NCI-H1930 (cell line): ENCODE results near the gene BAZ1A.
"Not testable (repeated sequence)": the region's sequence is repeated elsewhere in the genome, so short reads cannot be mapped to it uniquely, and the experiment has no call there.

ENCODE experiments used
- DNase-seq, 2 experiments: peaks; one replicate each; lab custom pipeline; 2025; lab: John Stamatoyannopoulos, UW

The BAZ1A gene

GRCh38 chr14:34858765-34859164 lies 16.4 kb downstream of the BAZ1A start:
- no peak for DNase-seq

- no peak for DNase-seq
These were observed 17.3 kb downstream of the BAZ1A start for GRCh38 chr14:34857689-34858449.

DNA sequence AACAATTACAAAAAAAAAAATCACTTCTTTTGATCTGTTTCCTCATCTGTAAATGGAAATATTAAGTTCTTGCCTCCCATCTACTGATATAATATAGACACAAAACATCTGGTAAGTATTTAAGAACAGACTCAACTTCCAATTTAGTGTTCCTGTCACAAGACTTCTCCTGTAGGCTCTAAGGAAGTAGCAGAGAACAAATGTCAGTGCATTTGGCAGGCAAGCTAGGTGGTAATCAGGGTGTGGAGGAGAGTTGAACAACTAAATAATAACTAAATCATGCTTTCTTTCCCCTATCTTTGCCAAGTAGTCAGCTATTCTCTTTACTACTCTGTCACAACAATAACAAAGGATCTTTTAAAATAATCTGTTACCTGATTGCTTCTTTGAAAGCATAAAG lies 22.1 kb downstream of the BAZ1A start:
- no peak for DNase-seq

DNA sequence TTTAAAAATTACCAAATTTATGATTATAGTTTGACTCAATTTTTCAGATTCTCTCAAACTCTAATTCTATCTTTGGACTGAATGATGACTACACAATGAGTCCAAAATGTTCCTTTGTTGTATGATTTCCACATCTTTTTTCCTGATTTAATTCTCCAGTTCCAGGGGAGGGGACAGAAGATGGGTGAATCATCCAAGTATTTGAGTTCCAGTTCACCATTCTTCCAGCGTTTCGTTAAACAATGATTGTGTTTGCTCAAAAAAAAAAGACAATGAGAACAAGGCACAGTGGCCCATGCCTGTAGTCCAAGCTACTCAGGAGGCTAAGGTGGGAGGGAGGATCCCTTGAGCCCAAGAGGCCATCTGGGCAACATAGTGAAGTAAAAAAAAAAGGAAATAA lies 23.8 kb downstream of the BAZ1A start:
- no peak for DNase-seq

- no peak for DNase-seq
These were observed 29.3 kb downstream of the BAZ1A start for GRCh38 chr14:34845869-34846268.

DNA sequence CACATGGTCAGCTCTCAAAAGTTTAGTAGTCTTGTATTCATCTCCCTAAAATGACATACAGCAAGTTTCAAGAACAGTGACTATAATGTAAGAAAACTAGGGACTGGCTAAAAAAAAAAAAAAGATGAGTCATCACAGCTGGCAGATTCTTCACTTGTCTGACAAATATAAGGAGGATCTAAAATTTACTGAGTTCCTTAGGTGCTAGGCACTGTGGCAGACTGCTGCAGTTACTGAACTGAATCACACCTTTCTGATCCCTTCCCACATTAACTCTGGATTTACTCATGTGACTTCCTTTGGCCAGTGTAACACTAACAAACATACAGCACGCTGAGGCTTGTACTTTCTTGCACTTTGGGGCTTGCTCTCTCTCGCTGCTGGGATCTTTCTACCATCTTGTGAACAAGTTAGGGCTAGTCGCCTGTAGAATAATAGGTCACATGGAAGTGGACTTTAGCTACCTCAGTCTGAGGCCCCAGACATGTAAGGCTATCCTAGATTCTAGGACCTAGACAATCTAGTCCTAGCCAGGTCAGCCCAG lies 32.1 kb downstream of the BAZ1A start:
- no peak for DNase-seq

DNA sequence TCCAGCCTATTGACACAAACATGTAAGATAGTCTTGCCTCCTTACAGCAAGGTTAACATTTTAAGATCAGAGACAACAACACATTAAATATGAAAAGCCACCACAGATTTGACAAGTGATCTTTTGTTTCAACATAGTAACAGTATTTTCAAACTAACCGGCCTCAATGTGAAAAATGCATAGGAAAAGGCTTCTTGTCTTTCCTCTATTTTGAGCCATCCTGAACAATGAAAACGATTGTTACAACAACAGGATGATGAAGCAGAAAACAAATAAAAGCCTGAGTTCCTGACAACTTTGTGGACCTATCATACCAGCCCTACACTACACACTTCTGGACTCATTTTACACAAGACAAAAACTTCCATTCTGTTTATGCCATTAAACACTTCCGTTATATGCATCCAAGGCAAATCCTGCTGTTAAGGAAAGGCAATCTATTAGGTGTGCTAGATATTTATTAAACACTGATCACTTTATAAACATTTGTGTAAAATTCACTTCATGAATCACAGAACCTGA lies 37.3 kb downstream of the BAZ1A start:
- DNase-seq, result no peak

DNA sequence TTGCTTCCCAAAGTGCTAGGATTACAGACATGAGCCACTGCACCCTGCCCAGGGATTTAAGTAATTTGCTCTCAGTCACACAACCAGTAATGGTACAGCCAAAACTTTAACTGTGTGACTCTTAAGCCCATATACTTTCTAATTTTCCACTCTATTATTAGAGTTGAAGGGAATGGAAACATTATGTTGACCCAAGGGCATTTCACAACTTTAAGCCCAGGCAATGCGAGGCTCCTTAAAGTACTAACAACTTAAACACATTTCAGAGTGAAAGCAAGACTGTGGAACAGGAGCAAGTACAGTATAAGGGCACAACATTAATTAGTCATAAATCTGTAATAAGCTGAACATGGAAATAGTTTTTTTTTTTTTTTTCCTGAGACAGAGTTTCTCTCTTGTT lies 39.8 kb downstream of the BAZ1A start:
- no peak for DNase-seq

GRCh38 chr14:34833549-34834523 lies 41.3 kb downstream of the BAZ1A start:
- no peak for DNase-seq

DNA sequence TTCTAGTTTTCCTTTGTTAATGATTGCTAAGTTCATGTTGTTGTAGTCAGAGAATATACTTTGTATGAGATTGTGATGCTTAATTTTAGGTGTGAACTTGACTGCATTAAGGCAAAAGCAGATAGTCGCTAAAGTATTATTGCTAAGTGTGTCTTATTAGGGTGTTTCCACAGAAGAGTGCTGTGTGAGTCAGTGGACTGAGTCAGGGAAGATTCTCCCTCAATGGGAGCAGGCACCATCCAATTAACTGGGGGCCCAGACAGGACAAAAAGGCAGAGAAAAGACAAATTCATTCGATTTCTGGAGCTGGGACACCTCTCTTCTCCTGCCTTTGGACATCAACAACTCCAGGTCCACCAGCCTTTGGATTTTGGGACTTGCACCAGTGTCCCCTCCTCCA lies 48.5 kb downstream of the BAZ1A start:
- no peak for DNase-seq

DNA sequence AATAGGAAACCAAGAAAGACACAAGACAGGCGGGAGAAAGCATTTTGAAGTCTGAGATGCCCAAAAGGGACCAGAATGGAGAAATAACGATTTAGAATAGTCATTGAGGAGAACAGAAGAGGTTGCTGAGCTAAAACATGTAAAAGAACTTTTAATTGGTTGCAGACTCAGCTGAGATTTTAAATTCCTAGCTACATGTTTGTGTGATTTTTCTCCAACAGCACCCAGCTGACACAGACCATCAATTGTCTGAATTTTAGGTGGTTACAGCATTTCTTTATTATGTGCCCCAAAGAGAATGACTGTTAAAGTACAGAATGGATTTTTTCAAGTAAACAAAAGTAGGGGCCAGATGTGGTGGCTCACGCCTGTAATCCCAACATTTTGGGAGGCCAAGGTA lies 50.3 kb downstream of the BAZ1A start:
- DNase-seq, result no peak

DNA sequence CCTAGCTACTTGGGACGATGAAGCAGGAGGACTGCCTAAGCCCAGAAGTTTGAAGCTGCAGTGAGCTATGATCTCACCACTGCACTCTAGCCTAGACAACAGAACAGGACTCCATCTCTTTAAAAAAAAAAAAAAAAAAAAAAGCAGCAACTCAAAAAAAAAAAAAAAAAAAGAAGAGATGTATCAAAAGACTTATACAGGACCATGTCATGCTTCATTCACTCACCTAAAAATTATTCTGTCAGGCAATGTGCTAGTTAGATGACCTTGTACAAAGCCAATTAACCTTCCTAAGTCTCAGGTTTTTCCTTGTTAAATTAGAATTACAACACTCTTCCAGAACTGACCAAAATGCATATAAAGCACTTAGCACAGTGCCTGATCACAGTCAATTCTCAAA lies 50.9 kb downstream of the BAZ1A start:
- DNase-seq, result no peak

DNA sequence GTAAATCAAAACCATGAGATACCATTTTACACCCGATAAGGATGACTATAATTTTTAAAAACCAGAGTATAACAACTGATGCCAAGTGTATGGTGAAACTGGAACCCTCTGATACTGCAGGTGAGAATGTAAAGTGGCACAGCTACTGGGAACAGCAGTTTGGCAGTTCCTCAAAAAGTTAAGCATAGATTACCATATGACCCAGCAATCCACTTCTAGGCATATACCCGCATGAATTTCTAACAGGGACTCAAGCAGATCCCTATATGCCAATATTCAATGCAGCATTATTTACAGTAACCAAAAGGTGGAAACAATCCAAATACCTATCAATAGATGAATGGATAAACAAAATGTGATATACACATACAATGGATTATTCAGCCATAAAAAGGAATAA lies 57.4 kb downstream of the BAZ1A start:
- no peak for DNase-seq

DNA sequence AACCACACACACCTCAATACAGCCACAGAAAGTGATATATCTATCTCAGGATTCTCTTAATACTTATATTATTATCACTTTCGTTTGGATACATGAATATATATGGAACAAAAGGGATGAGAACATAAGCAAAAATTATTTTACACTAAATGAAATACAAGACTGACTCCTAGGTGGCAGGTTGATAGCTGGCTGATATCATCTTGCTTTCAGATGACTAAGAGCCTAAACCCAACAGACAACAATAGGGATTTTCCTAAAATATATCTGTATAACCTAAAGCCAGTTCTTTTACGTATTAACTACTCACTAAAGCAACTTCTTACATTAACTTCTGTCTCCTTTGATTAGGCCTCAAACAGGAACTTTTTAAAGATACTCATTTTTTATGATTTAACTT lies 65.1 kb downstream of the BAZ1A start:
- no peak for DNase-seq

GRCh38 chr14:34806257-34806656 lies 68.9 kb downstream of the BAZ1A start:
- DNase-seq, result no peak

DNA sequence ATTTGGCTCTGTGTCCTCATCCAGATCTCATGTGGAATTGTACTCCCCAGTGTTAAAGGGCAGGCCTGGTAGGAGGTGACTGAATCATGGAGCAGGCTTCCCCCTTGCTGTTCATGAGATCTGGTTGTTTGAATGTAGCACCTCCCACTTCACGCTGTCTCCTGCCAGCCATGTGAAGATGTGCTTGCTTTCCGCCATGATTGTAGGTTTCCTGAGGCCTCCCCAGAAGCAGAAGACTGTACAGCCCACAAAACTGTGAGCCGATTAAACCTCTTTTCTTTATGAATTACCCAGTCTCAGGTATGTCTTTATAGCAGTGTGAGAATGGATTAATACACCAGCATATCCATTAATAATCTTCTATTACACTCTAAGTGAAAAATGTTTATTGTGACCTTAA lies 70.2 kb downstream of the BAZ1A start:
- no peak for DNase-seq

DNA sequence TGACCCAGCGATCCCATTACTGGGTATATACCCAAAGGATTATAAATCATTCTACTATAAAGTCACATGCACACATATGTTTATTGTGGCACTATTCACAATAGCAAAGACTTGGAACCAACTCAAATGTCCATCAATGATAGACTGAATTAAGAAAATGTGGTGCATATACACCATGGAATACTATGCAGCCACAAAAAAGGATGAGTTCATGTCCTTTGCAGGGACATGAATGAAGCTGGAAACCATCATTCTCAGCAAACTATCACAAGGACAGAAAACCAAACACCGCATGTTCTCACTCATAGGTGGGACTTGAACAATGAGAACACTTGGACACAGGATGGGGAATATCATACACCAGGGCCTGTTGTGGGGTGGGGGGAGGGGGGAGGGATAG lies 76.3 kb downstream of the BAZ1A start:
- not testable (repeated sequence) for DNase-seq

GRCh38 chr14:34797747-34798583 lies 77.2 kb downstream of the BAZ1A start:
- DNase-seq, result no peak

GRCh38 chr14:34796902-34797301 lies 78.3 kb downstream of the BAZ1A start:
- DNase-seq, result no peak

DNA sequence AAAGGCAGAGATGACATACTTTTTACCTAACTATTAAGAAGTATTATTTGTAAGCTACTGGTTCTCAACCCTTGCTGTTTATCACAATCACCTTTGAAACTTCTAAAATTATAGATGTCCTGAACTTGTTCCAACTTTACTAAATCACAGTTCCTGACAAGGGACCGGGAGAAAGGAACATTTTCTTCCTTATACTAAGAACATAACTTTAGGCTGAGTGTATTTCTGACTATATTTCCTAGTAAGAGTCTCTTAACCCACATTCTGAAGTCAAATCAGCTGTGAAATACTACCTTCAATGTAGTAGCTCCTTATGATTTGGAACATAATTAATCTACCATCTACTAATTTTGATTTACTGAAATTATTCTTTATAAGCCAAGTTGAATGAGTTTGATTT lies 80.2 kb downstream of the BAZ1A start:
- DNase-seq, result no peak

DNA sequence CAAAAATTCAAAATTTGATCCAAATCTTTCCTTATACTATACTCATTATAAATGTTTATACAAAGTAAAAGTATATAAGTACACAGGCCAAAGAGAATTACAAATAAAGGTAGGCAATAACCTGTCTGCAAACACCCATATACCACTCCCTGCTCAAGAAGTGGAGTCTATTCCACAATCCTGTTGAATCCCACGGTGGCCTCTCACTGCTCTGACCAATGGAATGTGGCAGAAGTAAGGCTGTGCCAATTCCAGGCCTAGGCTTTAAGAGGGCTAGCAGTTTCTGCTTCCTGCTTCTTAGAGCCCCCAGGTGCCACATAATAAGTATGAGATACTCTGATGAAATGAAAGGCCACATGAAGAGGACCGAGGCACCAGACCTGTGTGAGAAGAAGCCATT lies 80.9 kb downstream of the BAZ1A start:
- DNase-seq, result no peak

DNA sequence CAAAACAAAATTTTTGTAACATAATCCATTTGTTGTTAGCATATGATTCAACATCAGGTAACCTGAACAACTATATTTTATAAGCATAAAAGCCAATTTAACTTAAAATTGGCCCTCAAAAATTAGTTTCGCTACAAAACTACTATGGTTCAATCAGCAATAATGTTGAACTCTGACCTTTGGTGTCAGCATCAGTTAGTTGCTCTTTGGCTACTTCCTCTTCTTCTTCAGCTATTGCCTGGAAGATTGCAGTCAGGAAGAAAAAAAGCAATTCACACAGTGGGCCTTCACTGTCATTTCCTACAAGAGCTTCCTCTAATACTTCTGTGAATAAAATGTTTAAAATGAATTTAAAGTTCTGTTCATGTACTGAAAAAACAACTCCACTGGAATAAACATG lies 82.6 kb downstream of the BAZ1A start:
- no peak for DNase-seq
